ENCODE data around the gene MEX3B.

Gene MEX3B

DNA sequence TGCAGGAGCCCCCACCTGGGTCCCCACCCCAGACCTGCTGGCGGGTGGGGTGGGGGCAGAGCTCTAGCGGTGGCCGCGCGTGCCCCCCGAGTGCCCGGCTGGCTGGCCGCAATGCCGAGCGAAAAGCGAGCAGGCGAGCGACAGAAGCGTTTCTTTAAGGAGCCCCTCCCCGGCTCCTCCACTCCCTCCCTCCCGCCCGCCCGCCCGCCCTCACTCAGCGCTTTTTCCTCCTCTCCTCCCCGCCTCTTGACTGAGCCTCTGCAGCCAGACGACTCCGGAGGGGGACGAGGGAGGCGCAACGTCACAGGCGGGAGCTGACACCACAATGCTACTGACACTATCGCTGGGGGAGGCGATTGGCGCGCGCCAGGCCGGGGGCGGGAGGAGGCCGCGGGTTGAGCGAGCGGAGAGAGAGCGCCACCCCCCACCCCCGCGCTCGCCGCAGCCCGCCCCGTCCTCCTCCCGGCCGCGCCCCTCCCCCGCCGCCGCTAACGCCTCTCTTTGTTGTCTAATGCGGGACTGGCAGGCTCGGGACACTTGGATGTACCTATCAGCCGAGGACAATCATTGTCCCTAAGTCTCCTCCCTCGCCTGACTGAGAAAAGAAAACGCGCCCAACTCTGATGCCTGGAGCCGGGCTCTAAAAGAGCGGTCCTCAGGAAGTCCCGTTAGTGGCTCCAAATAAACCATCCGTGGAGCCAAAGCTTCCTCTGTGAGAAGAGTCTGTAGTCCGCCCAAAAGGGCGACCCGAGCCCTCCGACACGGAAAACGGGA, at the start of gene MEX3B:
Gene MEX3B (minus strand): TSS at position 127 of the 774 bp plus-strand sequence. CDS start 313 bp downstream, outside the sequence.
- DNase-seq (ENCODE audit: low read depth in 2 of 2): peak; percentile 81 to 86

DNA sequence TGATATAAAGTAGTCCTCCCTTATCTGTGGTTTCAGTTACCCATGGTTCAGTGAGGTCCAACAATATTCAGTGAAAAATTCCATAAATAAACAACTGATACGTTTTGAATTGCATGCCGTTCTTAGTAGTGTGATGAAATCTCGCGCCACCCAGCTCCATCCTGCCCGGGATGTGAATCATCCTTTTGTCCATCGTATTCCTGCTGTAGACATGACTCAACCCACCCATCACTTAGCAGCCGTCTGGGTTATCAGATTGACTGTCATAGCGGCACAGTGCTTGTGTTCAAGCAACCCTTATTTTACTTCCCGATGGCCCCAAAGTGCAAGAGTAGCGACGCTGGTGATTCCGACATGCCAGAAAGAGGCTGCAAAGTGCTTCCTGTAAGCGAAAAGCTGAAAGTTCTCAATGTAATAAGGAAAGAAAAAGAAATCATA, 48.0 kb upstream of the MEX3B start:
- DNase-seq (ENCODE audit: low read depth in 2 of 2): no peak

DNA sequence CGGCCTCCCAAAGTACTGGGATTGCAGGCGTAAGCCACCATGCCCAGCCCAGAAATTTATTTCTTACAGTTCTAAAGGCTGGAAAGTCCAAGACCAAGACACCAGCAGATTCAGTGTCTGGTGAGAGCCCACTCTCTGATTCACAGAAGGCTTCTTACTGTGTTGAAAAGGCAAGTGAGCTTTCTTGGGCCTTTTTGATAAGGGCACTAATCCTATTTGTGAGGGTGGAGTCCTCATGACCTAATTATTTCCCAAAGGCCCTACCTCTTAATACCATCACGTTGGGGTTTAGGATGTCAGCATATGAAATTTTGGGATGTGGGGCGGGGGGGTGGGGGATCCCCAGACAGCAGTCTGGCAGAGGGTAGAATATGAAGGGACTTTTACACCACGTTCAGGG, 47.5 kb upstream of the MEX3B start:
- no peak for DNase-seq (ENCODE audit: low read depth in 2 of 2)

DNA sequence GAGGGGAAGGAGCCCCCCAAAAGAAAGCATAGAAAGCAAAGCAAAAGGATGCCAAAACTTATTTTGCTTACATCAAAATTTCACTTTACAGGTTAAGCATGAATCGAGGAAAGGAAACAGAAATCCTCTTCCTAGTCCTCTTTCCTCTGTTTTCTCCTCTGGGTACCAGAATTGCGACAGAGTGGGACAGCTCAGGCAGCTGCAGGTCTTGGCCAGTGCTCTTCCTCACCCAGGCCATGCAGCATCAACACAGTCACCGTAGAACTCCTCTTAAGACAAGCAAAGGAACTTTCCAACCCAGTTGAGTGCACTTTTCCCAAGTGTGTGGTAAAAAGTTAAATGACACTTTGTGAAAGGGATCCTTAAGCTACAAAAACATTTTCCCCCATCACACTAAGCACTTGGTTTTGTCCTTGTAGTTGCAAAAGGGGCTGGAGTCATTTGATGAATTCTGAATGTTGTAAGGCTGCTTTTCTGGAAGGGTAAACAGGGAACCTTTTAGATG, 45.9 kb upstream of the MEX3B start:
- DNase-seq (ENCODE audit: low read depth in 2 of 2): no peak

DNA sequence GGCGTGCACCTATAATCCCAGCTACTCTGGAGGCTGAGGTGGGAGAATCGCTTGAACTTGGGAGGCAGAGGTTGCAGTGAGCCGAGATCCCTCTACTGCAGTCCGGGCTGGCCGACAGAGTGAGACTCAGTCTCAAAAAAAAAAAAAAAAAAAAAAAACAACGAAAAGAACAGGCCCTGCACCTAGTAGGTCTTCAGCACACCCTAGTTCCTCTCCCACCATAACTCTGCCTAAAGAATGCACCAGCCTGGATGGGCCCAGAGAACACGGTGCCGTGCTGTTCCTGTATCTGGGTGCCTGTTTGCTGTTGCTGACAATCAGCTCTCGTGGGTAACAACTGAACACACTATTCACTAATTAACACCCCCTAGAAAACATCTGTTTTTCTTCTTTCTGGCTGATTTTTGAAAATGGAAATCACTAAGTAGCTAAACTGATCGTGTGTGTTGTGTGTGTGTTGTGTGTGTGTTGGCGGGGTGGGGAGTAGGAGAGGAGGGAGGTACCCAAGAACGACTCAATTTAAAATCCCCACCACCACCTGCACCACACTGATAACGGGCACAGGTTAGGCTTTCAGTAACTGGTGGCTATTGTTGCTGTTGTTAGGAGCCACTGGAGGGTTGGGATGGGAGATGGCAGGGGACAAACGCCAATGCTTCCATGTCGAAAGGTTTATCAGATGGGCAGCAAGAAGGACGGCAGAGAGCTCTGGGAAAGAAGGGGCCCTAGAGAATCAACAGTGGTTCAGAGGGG, 40.6 kb upstream of the MEX3B start:
- DNase-seq (ENCODE audit: low read depth in 2 of 2): no peak

DNA sequence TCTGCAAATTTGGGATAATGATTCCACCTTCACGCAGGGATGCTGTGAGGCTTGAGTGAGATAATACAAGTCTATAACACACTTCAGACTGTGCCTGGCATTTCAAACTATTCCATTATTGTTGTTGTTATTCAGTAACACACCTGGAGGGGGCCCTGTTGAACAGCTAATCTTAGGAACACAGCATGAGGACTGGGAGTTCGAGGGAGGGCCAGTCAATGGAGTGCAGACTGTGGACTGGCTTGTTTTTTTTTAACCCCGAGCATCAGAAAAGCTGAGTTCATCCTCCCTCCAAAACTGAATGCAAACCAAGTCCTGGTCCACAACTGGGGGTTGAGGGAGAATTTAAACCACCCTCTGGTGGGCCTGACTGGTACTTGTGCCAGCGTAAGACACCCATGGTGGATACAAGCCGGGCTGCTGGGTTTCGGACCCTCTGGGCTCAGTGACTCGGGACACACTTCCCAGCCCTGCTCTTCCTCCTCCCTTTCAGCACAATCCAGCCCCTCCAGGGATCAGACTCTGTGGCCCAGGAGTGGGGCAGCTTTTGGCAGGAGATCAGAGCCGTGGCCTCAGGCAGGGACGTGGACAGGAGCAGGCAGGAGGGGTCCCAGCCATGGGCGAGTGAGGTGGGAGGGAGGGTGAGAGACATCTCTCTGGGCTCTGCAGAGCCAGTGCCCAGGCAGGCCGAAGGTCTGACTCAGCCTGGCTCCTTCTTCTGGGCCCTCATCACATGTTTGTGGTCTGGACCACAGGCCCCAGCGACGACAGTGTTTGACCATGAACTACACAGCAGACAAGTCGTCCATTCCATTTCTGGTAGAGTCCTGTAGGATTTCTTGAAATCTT, 36.3 kb upstream of the MEX3B start:
- no peak for DNase-seq (ENCODE audit: low read depth in 2 of 2)

DNA sequence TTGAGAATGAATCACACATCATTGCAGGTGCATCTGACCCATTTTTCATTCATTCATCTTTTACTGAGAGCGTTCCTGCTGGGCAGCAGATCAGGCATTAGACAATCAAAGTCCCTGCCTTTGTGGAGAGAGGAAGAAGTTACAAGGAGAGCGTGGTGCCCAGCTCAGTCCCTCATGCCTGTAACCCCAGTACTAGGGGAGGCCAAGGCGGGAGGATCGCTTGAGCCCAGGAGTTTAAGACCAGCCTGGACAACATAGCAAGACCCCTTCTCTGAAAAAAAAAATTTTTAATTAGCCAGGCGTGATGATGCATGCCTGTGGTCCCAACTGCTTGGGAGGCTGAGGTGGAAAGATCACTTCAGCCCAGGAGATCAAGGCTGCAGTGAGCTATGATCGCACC, 35.0 kb upstream of the MEX3B start:
- no peak for DNase-seq (ENCODE audit: low read depth in 2 of 2)

DNA sequence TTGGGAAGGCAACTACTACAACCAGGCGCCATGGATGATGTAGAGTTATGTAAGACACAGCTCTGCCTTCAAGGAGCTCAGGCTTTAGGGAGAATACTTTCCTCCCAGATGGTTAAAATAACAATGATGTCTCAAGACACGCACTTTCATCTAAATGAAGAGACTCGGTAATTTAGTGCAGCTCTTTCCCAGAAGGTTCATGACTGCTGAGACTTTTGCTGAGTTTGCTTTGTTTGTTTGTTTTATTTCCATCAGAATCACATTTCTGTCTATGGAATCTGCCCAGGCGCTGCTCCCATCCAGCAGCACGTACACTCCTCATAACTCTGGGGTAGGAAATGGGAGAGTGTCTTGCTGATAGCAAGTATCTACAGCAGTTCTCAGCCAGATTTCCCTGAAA, 33.9 kb upstream of the MEX3B start:
- no peak for DNase-seq (ENCODE audit: low read depth in 2 of 2)

DNA sequence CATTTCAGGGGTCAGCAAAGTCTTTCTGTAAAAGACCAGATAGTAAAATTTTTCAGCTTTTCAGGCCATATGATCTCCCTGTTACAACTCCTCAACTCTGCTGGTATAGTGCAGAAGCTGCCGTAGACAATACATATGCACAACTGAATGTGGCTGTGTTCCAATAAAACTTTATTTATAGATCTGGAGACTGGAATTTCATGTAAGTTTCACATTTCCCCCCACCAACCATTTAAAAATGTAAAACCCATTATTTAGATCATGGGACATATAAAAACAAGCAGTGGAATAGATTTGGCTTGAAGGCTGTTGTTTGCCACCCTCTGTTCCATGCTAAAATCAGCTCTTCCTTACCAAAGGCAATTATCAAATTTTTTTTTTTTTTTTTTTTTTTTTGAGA, 28.8 kb upstream of the MEX3B start:
- no peak for DNase-seq (ENCODE audit: low read depth in 2 of 2)

DNA sequence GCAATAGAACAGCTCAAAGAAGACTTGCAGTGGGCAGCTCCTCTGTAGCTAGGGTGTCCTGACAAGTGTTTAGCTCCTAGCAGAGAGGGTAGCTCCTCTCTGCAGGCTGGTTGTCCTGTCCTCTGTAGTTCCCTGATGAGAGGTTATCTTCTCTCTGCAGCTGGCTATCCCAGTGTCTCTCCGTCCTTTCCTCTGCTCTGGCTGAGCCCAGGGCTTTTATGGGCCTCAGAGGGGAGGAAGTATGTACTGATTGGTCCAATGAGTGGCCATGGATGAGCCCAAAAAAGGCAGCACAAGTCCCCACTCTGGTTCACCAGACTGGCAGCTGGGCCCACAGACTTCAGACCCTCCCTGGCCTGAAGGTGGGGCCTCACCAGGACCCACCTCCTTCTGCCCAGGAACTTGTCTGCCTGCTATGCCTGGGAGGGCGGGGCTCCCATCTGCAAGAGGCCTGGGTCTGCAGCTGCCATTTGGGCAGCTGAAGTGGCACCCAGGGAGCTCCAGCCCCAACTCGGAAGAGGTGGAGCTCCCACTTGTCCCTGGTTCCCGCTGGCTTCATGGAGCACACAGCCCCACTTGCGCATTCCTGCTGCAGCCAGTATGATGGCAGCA, 27.2 kb upstream of the MEX3B start:
- no peak for DNase-seq (ENCODE audit: low read depth in 2 of 2)

DNA sequence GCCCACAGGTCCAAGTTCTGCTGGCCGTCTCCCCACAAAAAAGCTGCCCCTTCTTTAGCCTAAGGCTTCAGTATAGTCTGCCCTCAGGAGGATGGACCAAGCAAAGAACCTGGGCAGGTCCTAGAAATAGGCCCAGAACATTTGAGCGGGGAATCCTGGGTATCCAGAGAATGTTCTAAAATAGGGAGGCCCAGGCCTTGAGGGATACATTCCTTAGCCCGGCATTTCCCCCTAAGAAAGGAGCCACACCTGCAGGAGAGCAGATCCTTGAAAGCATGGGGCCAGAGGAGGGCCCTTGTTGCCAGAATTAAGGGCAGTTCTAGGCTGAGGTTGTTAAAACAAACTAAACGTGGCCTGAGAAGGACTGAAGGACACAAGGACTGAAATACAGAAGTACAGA, 20.6 kb upstream of the MEX3B start:
- no peak for DNase-seq (ENCODE audit: low read depth in 2 of 2)

DNA sequence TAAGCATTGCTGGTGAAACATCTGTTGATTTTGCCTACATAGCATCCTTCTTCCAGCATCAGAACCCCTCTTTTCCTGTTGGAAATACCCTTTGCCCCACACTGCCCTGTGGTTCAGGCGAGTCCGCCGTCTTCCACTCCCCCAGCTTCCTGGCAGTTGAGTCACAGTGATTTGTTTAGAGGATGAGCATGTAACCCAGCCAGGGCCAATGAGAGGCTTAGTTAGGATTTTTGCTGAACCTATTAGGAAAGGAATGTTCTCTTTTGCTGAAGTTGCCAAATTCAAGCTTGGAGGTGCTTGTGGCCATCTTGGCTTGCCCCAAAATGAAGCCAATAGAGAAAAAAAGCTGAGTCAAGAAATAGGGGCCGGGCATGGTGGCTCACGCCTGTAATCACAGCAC, 19.0 kb upstream of the MEX3B start:
- DNase-seq (ENCODE audit: low read depth in 2 of 2): no peak

DNA sequence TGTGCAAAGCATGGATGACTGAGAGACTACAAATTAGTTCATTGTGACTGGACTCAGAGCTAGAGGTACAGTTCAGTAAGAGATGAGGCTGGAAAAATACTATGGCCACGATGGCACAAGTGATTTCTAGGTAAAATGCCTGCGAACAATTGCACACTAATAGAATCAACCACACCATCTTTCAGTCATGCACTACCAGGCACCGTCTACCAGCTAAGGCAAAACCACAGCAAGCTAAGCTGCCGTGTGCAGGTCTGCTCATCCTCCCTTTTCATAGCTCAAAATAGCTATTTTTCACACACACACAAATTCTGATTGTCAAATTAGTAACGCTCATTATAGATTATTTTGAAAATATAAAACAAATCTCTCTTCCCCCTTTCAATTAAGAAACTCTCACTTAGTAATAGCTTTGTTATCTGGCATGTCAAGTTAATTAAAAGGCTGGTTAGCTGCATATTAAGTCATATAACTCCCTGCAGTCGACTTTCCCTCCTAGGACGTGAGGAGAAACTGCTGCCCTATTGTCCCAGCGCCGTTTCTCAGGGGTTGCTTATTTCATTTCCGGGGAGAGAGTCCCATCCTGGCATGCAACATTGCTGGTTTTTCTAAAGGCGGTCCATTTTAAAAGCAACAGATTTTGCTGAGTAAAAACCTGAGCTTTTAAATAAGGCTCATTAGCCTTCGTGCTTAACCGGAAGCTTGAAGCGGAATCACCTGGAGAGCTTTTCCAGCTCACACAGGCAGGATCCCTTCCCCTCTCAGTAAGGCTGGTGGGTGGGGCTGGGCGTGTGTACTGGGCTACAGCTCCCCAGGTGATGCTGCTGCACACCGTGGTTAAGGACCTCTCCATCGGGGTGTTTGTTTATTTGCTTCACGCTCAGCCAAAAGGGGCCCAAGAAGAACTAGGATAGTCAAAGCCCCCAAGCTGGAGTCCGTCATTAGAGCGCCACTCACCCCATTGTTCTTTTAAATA, 16.9 kb upstream of the MEX3B start:
- DNase-seq (ENCODE audit: low read depth in 2 of 2): no peak

DNA sequence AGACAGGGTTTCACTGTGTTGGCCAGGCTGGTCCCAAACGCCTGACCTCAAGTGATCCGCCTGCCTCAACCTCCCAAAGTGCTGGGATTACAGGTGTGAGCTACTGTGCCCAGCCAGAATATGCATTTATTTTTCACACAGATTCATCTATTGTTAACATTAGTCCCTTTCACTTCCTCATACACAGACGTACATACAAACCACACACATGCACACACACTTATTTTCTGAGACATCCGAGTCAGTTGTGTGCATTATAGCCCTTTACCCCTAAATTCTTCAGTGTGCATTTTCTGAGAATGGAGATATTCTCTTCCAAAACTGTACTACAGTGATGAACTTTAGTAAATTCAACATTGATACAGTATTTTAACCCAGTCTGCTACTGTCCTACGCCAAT, 15.0 kb upstream of the MEX3B start:
- no peak for DNase-seq (ENCODE audit: low read depth in 2 of 2)

DNA sequence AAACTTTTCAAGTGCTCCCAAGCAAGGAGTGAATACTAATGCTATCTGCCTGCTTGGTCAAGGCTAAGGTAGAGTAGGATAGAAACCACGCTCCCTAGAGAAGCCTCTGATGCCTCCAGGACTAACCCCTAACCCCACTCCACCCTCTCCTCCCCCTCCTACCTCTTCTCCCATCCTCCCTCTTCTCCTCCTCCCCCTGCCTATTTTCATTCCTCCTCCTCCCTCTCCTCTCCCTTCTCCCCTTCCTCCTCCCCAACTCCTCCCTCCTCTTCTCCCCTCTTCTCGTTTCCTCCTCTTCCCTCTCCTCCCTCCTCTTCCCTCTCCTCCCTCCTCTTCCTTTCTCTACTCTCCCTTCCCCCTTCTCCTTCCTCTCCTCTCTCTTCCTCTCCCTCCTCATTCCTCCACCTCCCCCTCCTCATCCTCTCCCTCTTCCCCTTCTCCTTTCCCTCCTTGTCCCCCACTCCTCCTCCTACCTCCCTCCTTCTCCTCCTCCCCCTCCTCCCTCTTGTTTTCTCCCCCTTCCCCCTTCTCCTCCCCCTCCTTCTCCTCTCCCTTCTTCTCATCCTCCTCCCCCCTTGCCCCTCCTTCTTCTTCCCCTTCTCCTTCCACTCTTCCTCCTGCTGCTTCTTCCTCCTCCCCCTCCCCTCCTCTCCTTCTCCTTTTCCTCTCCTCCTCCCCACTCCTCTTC, 12.8 kb upstream of the MEX3B start:
- no peak for DNase-seq (ENCODE audit: low read depth in 2 of 2)

DNA sequence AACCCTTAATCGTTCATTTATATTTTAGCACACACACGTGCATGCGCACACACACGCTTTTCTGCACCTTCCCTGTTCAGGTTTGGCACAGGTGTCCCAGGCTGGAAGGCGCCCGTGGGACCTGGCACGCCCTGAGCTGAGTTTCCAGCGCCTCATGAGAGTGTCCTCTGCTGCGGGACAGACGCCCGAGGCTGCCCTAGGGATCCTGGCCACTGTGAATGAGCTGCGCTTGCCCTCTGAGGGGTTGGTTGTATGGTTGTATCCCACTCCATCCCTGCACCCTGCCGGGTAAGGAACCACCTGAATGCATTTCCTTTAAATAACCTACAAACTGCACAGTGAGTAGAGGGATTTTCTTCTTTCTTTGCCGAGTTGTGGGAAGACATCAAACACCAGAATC, 12.2 kb upstream of the MEX3B start:
- no peak for DNase-seq (ENCODE audit: low read depth in 2 of 2)

DNA sequence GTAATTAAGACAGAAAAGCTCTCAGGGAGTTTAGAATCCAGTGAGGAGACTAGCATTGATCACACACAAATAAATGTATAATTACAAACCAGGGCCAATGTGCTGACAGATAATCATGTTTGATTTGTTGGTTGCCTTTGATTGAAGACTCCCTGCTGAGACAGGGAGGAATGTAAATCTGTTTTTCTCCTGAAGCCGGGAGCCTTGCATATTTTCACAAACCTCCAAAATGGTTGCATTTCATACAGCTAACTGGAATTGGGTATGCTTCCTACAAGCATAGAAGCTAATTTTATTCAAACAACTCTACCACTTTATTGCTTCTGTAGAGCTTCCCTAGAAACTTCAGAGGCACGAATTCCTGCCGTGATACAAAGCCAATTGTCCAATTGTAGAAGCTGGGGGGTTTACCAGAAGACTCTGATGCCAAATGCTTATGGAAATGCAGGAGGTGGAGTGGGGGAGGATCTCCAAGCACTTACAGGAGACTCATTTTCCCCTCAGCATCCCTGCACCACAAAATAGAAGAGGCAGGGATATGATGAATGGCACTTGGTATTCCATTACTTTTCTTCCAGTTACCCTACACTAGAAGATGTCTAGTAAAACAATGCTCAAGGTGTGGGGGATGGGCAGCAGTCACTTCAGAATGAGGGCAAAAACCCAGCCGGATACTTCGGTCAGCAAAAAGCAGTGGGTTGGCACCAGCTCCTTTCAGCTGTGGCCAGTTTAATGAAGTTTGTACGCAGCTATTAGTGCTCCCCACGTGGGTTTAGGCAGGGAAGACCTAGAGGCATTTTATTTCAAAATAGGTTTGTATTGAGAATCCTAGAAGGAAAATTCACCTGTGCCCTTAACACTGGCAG, 11.4 kb upstream of the MEX3B start:
- no peak for DNase-seq (ENCODE audit: low read depth in 2 of 2)

DNA sequence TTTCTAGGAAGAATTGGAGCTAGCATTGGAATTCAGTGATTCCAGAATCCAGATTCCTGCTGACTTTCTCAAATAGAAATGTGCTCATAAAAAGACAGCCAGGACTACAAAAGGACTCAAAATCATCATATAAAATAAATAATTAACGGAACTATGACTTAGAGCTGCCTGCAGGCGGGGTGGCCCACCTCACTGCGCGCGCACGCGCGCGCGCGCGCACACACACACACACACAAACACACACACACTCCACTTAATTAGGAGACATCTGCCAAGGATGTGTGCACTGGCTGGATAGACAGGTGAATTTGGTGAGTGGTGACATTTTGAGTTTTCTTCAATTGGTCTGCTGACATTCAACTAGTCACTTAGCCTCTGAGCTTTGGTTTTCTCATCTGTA, 6.9 kb upstream of the MEX3B start:
- DNase-seq (ENCODE audit: low read depth in 2 of 2): no peak

DNA sequence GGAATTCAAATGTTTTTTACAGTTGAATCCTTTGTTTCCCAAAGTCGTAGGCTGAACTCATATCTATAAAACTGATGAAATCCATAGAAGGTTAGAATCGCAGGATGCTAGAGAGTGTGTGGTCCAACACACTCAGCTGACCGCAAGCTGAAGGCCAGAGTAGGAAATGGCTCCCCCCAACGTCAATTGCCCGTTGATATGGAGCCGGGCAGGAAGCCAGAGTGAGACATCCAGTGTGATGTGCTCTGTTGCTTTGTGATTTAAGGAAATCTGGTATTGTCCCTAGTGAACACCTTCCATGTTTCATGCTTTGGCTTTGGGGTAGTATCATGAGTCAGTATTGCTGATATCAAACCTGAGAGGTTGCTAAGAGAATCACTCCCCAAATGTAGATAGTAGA, 5.8 kb upstream of the MEX3B start:
- DNase-seq (ENCODE audit: low read depth in 2 of 2): no peak

Data from stimulated activated CD8-positive, alpha-beta memory T cell treated with anti-CD3 and anti-CD28 coated beads, Interleukin-15, amount 100 ng/mL, for 4 hours (primary cell).